ENCODE data around the gene ZSCAN30.

Gene ZSCAN30

GRCh38 chr18:35290094-35290735 is at the start of gene ZSCAN30:
Gene ZSCAN30, minus strand, starts transcription at chr18:35290229. Its CDS starts 25,877 bp downstream, at chr18:35264352.
- peak; percentile 96 for DNase-seq

GRCh38 chr18:35337286-35337685 is 47.3 kb upstream of the ZSCAN30 start:
- DNase-seq, result no peak

DNA sequence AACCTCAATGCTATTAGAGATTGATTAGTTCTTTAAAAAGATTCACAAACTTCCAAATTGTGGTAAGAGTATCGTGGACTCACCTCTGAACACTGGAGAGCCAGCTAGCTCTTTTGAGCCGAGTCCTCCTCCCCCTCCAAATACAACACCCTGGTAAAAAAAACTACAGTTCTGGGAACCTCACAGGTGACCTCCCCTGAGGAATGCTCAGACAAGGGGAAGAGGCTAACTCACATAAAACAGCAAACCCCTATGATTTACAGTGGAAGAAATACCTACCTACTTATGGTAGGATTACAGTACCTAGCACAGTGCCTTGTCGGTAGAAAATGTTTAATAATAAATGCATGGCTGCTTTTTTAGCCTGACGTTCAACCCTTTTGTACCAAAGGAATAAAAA is 45.8 kb upstream of the ZSCAN30 start:
- DNase-seq, result no peak

GRCh38 chr18:35334821-35335220 is 44.8 kb upstream of the ZSCAN30 start:
- no peak for DNase-seq

- DNase-seq, result no peak
Observed at GRCh38 chr18:35334212-35334611, 44.2 kb upstream of the ZSCAN30 start.

DNA sequence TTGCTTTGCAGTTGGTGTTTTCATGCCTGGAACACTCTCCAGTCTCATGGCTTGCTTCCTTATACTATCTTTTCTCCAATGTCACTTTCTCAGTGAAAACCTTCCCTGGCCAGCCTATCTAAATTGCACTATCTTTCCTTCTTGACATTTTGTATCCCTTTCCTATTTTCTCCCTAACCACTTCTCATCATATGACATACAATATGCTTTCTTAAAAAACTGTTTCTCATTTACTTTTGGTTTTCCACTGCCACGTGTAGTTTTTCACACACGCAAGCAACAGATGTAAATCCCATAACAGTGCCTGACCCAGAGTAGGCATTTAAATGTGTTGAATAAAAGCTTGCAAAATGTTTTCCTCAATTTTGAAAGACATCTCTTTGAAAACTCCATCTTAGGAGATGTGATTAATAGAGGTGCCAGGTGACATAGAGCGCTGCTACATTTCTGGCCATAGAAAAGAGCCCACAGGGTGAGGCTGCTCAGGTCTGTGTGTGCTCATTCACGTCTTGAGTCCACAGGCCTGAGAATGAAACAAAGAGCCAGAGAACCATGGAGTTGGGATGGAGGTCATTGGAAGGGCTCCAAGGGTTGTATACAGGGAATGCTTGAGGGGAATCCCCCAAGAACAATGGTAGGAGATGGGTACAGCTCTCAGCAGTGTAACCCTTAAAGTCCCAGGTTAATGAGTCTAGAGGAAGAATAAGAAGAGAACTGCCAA is 41.5 kb upstream of the ZSCAN30 start:
- no peak for DNase-seq

GRCh38 chr18:35328868-35329267 is 38.8 kb upstream of the ZSCAN30 start:
- no peak for DNase-seq

DNA sequence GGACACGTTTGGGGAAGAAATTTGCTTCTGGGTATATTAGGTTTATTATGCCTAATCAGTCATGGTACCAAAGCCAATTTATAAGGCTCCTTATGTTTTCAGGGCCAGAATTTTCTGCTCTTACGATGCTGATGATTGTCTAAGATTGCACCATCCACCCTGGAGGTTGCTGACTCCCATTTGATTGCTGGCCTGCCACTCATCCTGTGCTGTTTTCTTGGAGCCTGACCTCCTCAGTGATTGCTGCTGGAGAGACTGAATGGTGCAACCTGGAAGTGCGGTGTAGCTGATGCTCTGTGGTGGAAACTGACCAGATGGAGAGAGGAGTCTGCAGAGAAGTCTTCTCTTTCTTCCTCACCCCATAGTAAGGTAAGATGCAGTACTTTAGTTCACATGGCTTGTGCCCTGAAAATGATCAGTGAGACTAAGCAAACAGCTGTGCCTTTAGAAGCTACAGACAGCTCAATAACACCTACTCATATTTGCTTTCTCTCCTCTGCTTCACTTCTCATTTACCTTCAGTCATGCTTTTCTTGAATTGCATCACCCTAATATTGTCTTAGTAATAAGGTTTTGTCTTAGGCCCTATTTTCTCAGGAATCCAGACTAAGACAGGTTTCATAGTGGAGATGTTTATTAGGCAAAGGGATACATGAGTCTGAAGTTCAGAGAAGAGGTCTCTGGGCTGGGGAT is 36.8 kb upstream of the ZSCAN30 start:
- no peak for DNase-seq

DNA sequence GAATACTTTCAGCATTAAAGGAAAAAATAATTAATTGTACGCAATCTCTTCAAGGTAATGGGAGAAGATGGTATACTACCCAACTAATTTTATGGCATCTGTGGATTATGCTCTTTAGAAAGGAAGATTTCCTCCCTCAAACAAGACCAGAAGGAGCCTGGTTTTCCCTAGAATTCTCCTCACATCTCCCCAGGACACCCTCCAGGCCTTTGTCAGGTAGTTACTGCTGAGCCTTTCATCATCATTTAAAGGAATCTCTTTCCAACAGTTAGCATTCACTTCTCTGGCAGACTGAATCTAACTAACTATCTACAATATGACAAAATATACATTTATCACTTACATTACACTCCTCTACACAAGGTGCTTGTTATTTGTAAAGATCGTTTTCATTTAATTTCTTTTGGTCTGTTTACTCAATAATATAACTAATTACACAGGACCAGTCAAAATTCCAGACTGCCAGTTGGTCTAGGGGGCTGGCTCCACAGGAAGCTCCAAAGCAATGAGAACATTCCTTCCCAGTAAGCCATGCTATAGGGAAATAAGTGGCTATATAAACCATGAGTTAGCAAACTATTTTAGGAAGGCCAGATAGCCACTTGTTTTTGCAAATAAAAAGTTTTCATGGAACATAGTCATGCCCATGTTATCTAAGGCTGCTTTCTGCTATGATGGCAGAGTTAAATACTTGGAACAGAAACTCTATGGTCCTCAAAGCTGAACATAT is 35.1 kb upstream of the ZSCAN30 start:
- no peak for DNase-seq

GRCh38 chr18:35322486-35323458 is 32.7 kb upstream of the ZSCAN30 start:
- DNase-seq, result no peak

DNA sequence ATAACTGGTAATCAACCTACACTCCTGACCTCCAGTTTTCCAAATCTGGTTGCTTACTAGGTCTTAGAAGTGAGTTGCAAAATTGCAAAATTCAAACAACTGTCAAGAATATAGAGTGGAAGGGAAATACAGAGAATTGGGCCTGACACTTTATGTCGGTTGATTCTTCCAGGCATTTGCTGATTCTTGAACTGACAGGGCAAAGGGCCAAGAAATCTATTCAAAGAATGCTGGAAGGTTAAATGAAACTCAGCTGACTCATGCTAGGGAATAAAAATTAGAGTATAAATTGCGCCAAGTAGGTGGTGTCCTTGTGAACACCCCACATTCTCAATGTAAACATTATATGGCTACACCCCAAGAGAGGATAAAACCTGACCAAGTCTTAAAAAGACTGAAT is 21.5 kb upstream of the ZSCAN30 start:
- no peak for DNase-seq

GRCh38 chr18:35306588-35307250 is 16.7 kb upstream of the ZSCAN30 start:
- DNase-seq, result no peak

DNA sequence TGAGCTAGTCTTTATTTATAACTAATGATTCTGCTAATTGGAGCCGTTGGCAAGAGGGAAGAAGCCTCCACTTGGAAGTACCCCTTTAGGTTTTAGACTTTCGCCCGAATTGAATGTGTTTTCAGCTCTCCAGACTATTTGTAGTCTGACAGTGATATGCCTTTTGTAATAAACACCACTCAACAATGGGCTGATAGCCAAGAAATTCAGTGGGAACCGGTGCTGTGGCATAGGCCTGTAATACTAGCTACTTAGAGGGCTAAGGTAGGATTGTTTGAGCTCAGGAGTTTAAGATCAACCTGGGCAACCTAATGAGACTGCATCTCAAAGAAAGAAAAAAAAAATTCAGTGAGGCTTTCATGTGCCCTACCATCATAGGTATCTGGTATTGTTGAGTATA is 13.6 kb upstream of the ZSCAN30 start:
- no peak for DNase-seq

- no peak for DNase-seq
Observed at GRCh38 chr18:35296060-35296459, 6.0 kb upstream of the ZSCAN30 start.

- DNase-seq, result no peak
Observed at GRCh38 chr18:35291166-35291565, 1.1 kb upstream of the ZSCAN30 start.

DNA sequence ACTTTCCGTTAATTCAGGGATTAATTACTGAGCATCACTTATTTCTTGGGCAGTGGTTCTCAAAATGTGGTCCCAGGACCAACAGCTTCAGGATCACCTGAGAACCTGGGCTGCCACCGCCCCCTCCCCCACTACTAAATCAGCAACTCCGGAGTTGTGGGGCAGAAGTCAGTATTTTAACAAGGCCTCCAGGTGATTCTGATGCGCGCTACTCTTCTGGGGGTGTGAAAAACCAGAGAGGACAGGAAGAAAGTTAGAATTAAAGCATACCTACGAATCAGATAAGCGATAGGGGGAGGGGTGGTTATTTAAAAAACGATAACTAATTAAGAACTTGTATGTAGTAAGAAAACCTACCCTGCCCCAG is 319 bp downstream of the ZSCAN30 start:
- peak; percentile 31 for DNase-seq

GRCh38 chr18:35289293-35289692 is 736 bp downstream of the ZSCAN30 start:
- no peak for DNase-seq

- DNase-seq, result no peak
Observed at GRCh38 chr18:35284841-35285240, 5.2 kb downstream of the ZSCAN30 start.

GRCh38 chr18:35283923-35284794 is 5.9 kb downstream of the ZSCAN30 start:
- no peak for DNase-seq

DNA sequence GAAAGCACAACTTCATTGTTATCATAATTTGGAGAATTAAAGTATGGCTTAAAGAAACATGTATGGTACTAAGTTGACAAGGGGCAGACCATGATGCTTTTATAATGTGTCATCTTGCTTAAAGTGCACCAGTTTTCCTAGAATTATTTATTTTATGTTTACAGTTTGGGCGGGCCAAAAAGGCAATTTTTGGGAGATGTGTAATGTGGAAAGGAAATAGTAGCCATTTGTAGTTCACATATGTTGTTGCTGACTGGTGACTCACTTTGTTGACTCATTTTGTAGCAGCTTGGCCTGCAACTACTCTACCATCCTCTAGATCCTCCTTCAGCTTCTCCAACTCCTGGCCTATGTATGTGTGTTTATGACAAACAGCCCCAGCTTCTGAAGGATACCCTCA is 7.7 kb downstream of the ZSCAN30 start:
- no peak for DNase-seq

GRCh38 chr18:35278969-35279368 is 11.1 kb downstream of the ZSCAN30 start:
- no peak for DNase-seq

Data from activated CD4-positive, alpha-beta T cell treated with anti-CD3 and anti-CD28 coated beads, Interleukin-10, Interleukin-2, amounts not matched to agents 100 ng/mL and 50 ng/mL, durations not matched to agents 16 hours and 8 hours (primary cell).